ENCODE measurements around the gene KIAA1217. TPM values are rescaled to one million over a fixed set of nuclear protein-coding genes. Genes with fewer than 3 reads are reported as not detected.

Gene KIAA1217
- total and polyA plus RNA-seq, 2 of the 8 experiments (the other 6 are each of a cell fraction or from before 2014, with no cell fraction given), result 4.5 to 15.6 TPM

DNA sequence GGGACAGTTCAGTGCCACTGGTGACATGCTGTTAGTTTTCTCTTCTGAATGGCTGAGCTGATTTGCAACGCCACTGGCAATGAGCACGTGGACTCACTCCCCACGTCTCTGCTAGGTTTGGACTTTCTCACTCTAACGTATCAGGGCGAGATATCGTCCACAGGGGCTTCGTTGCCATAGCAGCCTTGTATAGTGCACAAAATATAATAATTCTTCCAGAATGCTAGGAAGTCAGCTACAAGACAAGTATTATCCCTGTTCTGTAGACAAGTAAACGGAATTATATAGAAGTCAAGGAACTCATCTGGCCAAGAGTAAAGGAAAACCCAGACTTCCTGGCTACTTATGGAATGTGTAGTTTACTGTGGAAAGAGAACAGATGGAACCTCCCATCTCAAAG is 288.0 kb downstream of the KIAA1217 start (continued):
- TF ChIP-seq RNF2 (IDR thresholded peaks at IDR 0.05; ENCODE audit: borderline replicate concordance, low read depth, low read length, missing control alignments, poor library complexity, severe bottlenecking), result no peak
- TF ChIP-seq RBBP5 (IDR thresholded peaks at IDR 0.05; ENCODE audit: borderline replicate concordance, low read depth, low read length), result no peak
- TF ChIP-seq, protein P1, sequence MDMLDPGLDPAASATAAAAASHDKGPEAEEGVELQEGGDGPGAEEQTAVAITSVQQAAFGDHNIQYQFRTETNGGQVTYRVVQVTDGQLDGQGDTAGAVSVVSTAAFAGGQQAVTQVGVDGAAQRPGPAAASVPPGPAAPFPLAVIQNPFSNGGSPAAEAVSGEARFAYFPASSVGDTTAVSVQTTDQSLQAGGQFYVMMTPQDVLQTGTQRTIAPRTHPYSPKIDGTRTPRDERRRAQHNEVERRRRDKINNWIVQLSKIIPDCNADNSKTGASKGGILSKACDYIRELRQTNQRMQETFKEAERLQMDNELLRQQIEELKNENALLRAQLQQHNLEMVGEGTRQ (IDR thresholded peaks at IDR 0.05; ENCODE audit: low read length), result no peak
- TF ChIP-seq FOSL1 (IDR thresholded peaks at IDR 0.05; ENCODE audit: insufficient read depth, low read depth, low read length), result no peak

All from H1 (cell line).